NT2/D1 (cell line): ENCODE data around the gene MAP2K6.

Experiments
- DNase-seq: peaks from one replicate; pipeline ENCODE4 v3.0.0-alpha.2; 2011; ENCODE audit warnings: low read depth, low spot score
- H3K27me3 ChIP-seq: 2 replicates; pipeline ENCODE4 v1.6.0; 2011; ENCODE audit warnings: mild to moderate bottlenecking; ENCODE audit not compliant: insufficient read length, insufficient read depth
- H3K36me3 ChIP-seq: 2 replicates; pipeline ENCODE4 v1.6.1; 2011; ENCODE audit warnings: mild to moderate bottlenecking, low read length, mixed read lengths; ENCODE audit not compliant: insufficient read depth, insufficient read length
- H3K4me1 ChIP-seq: 2 replicates; pipeline ENCODE4 v1.5.1; 2011; ENCODE audit not compliant: insufficient read depth, insufficient read length
- H3K4me3 ChIP-seq: 2 replicates; pipeline ENCODE4 v1.5.1; 2011; ENCODE audit warnings: low read depth; ENCODE audit not compliant: insufficient read length
- H3K9ac ChIP-seq: 2 replicates; pipeline ENCODE4 v1.6.0; 2011; ENCODE audit warnings: low read depth; ENCODE audit not compliant: insufficient read length
- H3K9me3 ChIP-seq: 2 replicates; pipeline ENCODE4 v1.5.1; 2011; ENCODE audit warnings: mild to moderate bottlenecking, low read length; ENCODE audit not compliant: insufficient read depth
- SUZ12 ChIP-seq: IDR thresholded peaks from 2 replicates; pipeline ENCODE4 v1.6.1; 2011; ENCODE audit not compliant: insufficient read length, insufficient read depth; ENCODE audit errors: extremely low read depth
- YY1 ChIP-seq: IDR thresholded peaks from 2 replicates; pipeline ENCODE4 v1.6.1; 2011; ENCODE audit not compliant: insufficient read length, insufficient read depth
- ZNF274 ChIP-seq: IDR thresholded peaks from 2 replicates; pipeline ENCODE4 v1.6.1; 2011; ENCODE audit warnings: mild to moderate bottlenecking, low read depth, low read length

The MAP2K6 gene

GRCh38 chr17:69555056-69555455, 140.6 kb downstream of the MAP2K6 start:
- no peaks in the 10 kb centered on the region for H3K4me1 ChIP-seq
- H3K9ac ChIP-seq, result no peak overlapping the region
- H3K27me3 ChIP-seq, result no peaks in the 10 kb centered on the region
- H3K4me3 ChIP-seq, result no peak overlapping the region
- H3K36me3 ChIP-seq, result no peaks in the 10 kb centered on the region
- no peak for DNase-seq
- TF ChIP-seq ZNF274, result no peak
- no peak for TF ChIP-seq YY1
- no peak for TF ChIP-seq SUZ12
- peaks cover 9% of the 10 kb centered on the region; the same call in 1 of the 2 replicates for H3K9me3 ChIP-seq

- peaks cover 9% of the 10 kb centered on the region; the same call in 1 of the 2 replicates for H3K9me3 ChIP-seq
- DNase-seq, result no peak
- H3K36me3 ChIP-seq, result no peaks in the 10 kb centered on the region
- no peak overlapping the region for H3K9ac ChIP-seq
- no peaks in the 10 kb centered on the region for H3K4me1 ChIP-seq
- no peak for TF ChIP-seq SUZ12
- no peak for TF ChIP-seq YY1
- TF ChIP-seq ZNF274, result no peak
- H3K4me3 ChIP-seq, result no peak overlapping the region
- no peaks in the 10 kb centered on the region for H3K27me3 ChIP-seq
Measured at GRCh38 chr17:69557339-69557738, 142.8 kb downstream of the MAP2K6 start.

GRCh38 chr17:69558796-69559195, 144.3 kb downstream of the MAP2K6 start:
- no peak for DNase-seq
- Histone ChIP-seq H3K9me3 (peaks cover 4% of the 10 kb centered on the region; the same call in 1 of the 2 replicates), H3K27me3 (no peaks in the 10 kb centered on the region), H3K9ac (no peak overlapping the region), H3K4me3 (no peak overlapping the region), H3K36me3 (no peaks in the 10 kb centered on the region), H3K4me1 (no peaks in the 10 kb centered on the region)
- TF ChIP-seq ZNF274 (no peak), YY1 (no peak), SUZ12 (no peak)

- TF ChIP-seq ZNF274, result no peak
- no peak for TF ChIP-seq SUZ12
- no peak for TF ChIP-seq YY1
- DNase-seq, result no peak
- H3K9ac ChIP-seq, result no peak overlapping the region
Measured at GRCh38 chr17:69560987-69561441, 146.5 kb downstream of the MAP2K6 start.

GRCh38 chr17:69561462-69561861, 147.0 kb downstream of the MAP2K6 start:
- TF ChIP-seq SUZ12 (no peak), ZNF274 (no peak), YY1 (no peak)
- Histone ChIP-seq H3K4me1 (no peaks in the 10 kb centered on the region), H3K9me3 (no peaks in the 10 kb centered on the region), H3K36me3 (no peaks in the 10 kb centered on the region), H3K27me3 (no peaks in the 10 kb centered on the region), H3K4me3 (no peak overlapping the region), H3K9ac (no peak overlapping the region)
- DNase-seq, result no peak

More at GRCh38 chr17:69560987-69561441, 146.5 kb downstream of the MAP2K6 start:
- Histone ChIP-seq H3K4me1 (no peaks in the 10 kb centered on the region), H3K9me3 (no peaks in the 10 kb centered on the region), H3K27me3 (no peaks in the 10 kb centered on the region), H3K4me3 (no peak overlapping the region), H3K36me3 (no peaks in the 10 kb centered on the region)

- TF ChIP-seq SUZ12 (no peak), YY1 (no peak), ZNF274 (no peak)
- H3K9me3 ChIP-seq, result no peaks in the 10 kb centered on the region
Measured at GRCh38 chr17:69565447-69565846, 150.9 kb downstream of the MAP2K6 start.

GRCh38 chr17:69567130-69567529, 152.6 kb downstream of the MAP2K6 start:
- DNase-seq, result no peak
- Histone ChIP-seq H3K36me3 (no peaks in the 10 kb centered on the region), H3K4me1 (no peaks in the 10 kb centered on the region), H3K9ac (no peak overlapping the region), H3K9me3 (no peaks in the 10 kb centered on the region), H3K4me3 (no peak overlapping the region), H3K27me3 (no peaks in the 10 kb centered on the region)
- TF ChIP-seq YY1, result no peak
- TF ChIP-seq SUZ12, result no peak
- no peak for TF ChIP-seq ZNF274

More at GRCh38 chr17:69565447-69565846, 150.9 kb downstream of the MAP2K6 start:
- H3K36me3 ChIP-seq, result no peaks in the 10 kb centered on the region
- DNase-seq, result no peak
- no peaks in the 10 kb centered on the region for H3K4me1 ChIP-seq
- H3K9ac ChIP-seq, result no peak overlapping the region
- H3K4me3 ChIP-seq, result no peak overlapping the region
- H3K27me3 ChIP-seq, result no peaks in the 10 kb centered on the region

GRCh38 chr17:69572747-69573146, 158.2 kb downstream of the MAP2K6 start:
- no peaks in the 10 kb centered on the region for H3K4me1 ChIP-seq
- no peaks in the 10 kb centered on the region for H3K27me3 ChIP-seq
- DNase-seq, result no peak
- TF ChIP-seq ZNF274, result no peak
- no peak for TF ChIP-seq YY1
- TF ChIP-seq SUZ12, result no peak
- no peak overlapping the region for H3K4me3 ChIP-seq
- no peaks in the 10 kb centered on the region for H3K9me3 ChIP-seq
- no peaks in the 10 kb centered on the region for H3K36me3 ChIP-seq
- no peak overlapping the region for H3K9ac ChIP-seq
